Thymus (tissue), 14 donors: ENCODE data around the gene GINM1. TPM values are rescaled to one million over a fixed set of nuclear protein-coding genes. Genes with fewer than 3 reads are reported as not detected.

Source experiments
- DNase-seq, 9 donors: peaks; one replicate each; pipeline ENCODE4 v3.0.0-alpha.2; 2013; ENCODE audit warnings: low spot score in 9 of 9, low read depth in 6 of 9, missing footprints in 1 of 9
- H3K27ac ChIP-seq, 2 donors: one replicate each; pipeline ENCODE4 v1.5.1; 2013; ENCODE audit warnings: control low read depth in 1 of 2, low read depth in 1 of 2, low read length in 1 of 2, mild to moderate bottlenecking in 1 of 2, moderate library complexity in 1 of 2
- H3K27me3 ChIP-seq, 2 donors: one replicate each; pipeline ENCODE4 v1.5.1; 2013; ENCODE audit warnings: low read length in 1 of 2; ENCODE audit not compliant: control insufficient read depth in 2 of 2, insufficient read depth in 1 of 2
- H3K36me3 ChIP-seq, 2 donors: one replicate each; pipeline ENCODE4 v1.5.1; 2013; ENCODE audit warnings: low read length in 1 of 2, mild to moderate bottlenecking in 1 of 2, moderate library complexity in 1 of 2; ENCODE audit not compliant: control insufficient read depth in 2 of 2, insufficient read depth in 2 of 2
- H3K4me1 ChIP-seq, 2 donors: one replicate each; pipeline ENCODE4 v1.5.1; 2013; ENCODE audit warnings: low read length in 2 of 2; ENCODE audit not compliant: control insufficient read depth in 2 of 2, insufficient read depth in 2 of 2
- H3K4me3 ChIP-seq, 2 donors: one replicate each; pipeline ENCODE4 v1.5.1; 2013; ENCODE audit warnings: low read length in 2 of 2, control low read depth in 1 of 2, mild to moderate bottlenecking in 1 of 2
- H3K9me3 ChIP-seq, 2 donors: one replicate each; pipeline ENCODE4 v1.5.1; 2013; ENCODE audit warnings: low read length in 1 of 2, mild to moderate bottlenecking in 1 of 2; ENCODE audit not compliant: control insufficient read depth in 2 of 2, insufficient read depth in 1 of 2
- WGBS: extraction: QIAGEN DNeasy Blood & Tissue Kit; methylation state at CpG from one replicate; pipeline ENCODE4 v1.1.7; 2013; 5-methylcytosine and 5-hydroxymethylcytosine counted together
- long read RNA-seq, 10 donors: transcript quantifications; one replicate each; lab custom pipeline, GENCODE V29; 2026
- polyA plus RNA-seq: library from polyadenylated mRNA; stranded (reverse); fragments of 200-250 nt; gene quantifications from one replicate; pipeline ENCODE4 v1.2.3, GENCODE V29; 2013
- total RNA-seq: library from RNA; stranded (reverse); fragments of 120-200 nt; gene quantifications from one replicate; pipeline ENCODE4 v1.2.4, GENCODE V29; 2013
- donor health status: healthy.

The GINM1 gene, protein sequence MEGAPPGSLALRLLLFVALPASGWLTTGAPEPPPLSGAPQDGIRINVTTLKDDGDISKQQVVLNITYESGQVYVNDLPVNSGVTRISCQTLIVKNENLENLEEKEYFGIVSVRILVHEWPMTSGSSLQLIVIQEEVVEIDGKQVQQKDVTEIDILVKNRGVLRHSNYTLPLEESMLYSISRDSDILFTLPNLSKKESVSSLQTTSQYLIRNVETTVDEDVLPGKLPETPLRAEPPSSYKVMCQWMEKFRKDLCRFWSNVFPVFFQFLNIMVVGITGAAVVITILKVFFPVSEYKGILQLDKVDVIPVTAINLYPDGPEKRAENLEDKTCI
- total RNA-seq (17.8 TPM), polyA plus RNA-seq (45.0 TPM)
- long read RNA-seq, donor 1, result 0 reads
- long read RNA-seq, donor 2, result 0 reads
- long read RNA-seq, donor 3, transcript GINM1-201 (8 exons, 2,024 nt), result major isoform, 8 of 8 reads
- long read RNA-seq, donor 3, partial matches to known transcripts, result 0 of 8 reads
- long read RNA-seq, donor 3, other reads (novel, unspliced or antisense), result 0 of 8 reads
- long read RNA-seq, donor 4, partial matches to known transcripts, result 0 of 3 reads
- long read RNA-seq, donor 4, other reads (novel, unspliced or antisense), result 0 of 3 reads
- long read RNA-seq, donor 5, transcript GINM1-201 (8 exons, 2,024 nt), result major isoform, 8 of 8 reads
- long read RNA-seq, donor 5, partial matches to known transcripts, result 0 of 8 reads
- long read RNA-seq, donor 5, other reads (novel, unspliced or antisense), result 0 of 8 reads
- long read RNA-seq, donor 6, partial matches to known transcripts, result 0 of 4 reads
- long read RNA-seq, donor 6, other reads (novel, unspliced or antisense), result 0 of 4 reads
- long read RNA-seq, donor 7, transcript GINM1-201 (8 exons, 2,024 nt), result major isoform, 6 of 6 reads
- long read RNA-seq, donor 7, partial matches to known transcripts, result 0 of 6 reads
- long read RNA-seq, donor 7, other reads (novel, unspliced or antisense), result 0 of 6 reads
- long read RNA-seq, donor 8, transcript GINM1-201 (8 exons, 2,024 nt), result major isoform, 5 of 5 reads
- long read RNA-seq, donor 8, partial matches to known transcripts, result 0 of 5 reads
- long read RNA-seq, donor 8, other reads (novel, unspliced or antisense), result 0 of 5 reads
- long read RNA-seq, donor 9, transcript GINM1-201 (8 exons, 2,024 nt), result major isoform, 7 of 7 reads
- long read RNA-seq, donor 9, partial matches to known transcripts, result 0 of 7 reads
- long read RNA-seq, donor 9, other reads (novel, unspliced or antisense), result 0 of 7 reads
- long read RNA-seq, donor 10, transcript GINM1-201 (8 exons, 2,024 nt), result major isoform, 5 of 5 reads
- long read RNA-seq, donor 10, partial matches to known transcripts, result 0 of 5 reads
- long read RNA-seq, donor 10, other reads (novel, unspliced or antisense), result 0 of 5 reads

DNA sequence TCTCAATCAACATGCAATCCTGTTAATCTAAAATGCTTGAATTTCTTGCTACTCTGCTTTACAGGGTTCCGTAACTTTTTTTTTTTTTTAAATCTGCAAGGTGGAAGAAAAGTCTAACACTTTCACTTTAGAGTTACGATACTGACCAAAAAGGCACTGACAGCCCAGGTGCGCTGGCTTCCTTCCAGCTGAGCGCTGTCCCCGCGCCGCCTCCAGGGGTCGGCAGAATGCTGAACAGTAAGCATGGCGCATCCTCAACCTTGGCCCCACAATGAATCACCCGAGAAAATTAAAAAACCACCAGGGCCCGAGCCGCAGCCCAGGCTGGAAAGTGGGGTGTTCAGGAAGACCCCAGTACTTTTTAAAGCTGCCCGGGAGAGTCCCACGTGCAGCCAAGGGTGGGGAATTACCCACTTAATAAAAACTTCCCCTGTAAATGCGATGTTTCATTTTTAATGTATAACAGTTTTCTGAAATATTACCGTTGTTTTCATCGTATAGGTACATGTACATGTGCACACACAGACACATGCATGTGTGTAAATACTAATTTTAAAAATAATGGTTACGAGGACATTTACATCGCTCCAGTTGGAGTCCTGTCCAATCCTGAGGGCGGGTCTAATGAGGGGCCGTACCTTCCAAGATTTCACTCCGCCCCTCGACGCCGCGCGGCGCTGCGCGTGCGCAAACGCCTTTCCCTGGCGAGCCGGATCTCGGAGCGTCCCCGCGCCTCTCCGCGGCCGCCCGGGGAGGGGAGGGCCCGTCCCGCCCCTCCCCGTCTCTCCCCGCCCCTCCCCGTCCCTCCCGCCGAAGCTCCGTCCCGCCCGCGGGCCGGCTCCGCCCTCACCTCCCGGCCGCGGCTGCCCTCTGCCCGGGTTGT lies at the start of gene GINM1:
TSS of gene GINM1 (plus strand) at position 849 of the 883 bp plus-strand sequence. CDS start 40 bp downstream, outside the sequence.
- Histone ChIP-seq H3K27me3 (peaks cover 0 to 2% of the 10 kb centered on the region in 2 donors), H3K36me3 (no peaks in the 10 kb centered on the region), H3K9me3 (no peaks in the 10 kb centered on the region), H3K4me3 (peak within 1 kb of the TSS; percentile 95 to 99), H3K4me1 (peaks cover 5 to 14% of the 10 kb centered on the region in 2 donors), H3K27ac (peak within 1 kb of the TSS; percentile 93 to 95)
- peak; percentile 90 to 97 (median 95) for DNase-seq
- under 1% methylated on average over 59 of the region's 59 CpGs for WGBS

DNA sequence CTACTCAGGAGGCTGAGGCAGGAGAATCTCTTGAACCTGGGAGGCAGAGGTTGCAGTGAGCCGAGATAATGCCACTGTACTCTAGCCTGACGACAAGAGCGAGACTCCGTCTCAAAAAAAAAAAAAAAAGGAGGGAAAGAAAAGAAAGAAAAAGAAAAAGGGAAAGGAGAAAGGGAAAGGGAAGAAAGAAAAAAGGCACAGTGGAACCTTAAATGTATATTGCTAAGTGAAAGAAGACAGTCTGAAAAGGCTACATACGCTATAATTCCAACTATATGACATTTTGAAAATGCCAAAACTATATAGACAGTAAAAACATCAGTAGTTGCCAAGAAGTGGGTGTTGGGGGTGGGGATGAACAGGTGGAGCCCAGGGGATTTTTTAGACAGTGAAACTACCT lies 36.5 kb upstream of the GINM1 start:
- 98% methylated on average over 5 of the region's 5 CpGs for WGBS
- Histone ChIP-seq H3K27me3 (no peaks in the 10 kb centered on the region), H3K4me1 (no peaks in the 10 kb centered on the region), H3K4me3 (no peak overlapping the region), H3K36me3 (peaks cover 28 to 58% of the 10 kb centered on the region in 2 donors), H3K27ac (no peak overlapping the region), H3K9me3 (no peaks in the 10 kb centered on the region)
- no peak for DNase-seq

DNA sequence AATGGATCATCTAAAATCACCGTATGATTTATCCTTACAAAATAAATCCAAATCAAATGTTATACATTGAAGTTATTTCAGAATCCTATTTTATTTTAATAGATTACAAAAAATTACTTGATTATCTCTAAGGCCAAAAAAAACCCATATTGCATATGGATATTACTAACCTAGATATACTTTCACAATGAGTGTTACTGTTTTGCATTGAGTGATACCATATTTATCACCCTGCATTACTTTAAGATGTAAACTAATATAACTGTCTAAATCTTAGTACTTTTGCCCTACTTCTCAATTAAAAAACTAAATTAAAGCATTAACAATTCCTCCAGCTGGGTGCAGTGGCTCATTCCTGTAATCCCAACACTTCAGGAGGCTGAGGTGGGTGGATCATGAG lies 31.4 kb upstream of the GINM1 start:
- Histone ChIP-seq H3K4me3 (no peak overlapping the region), H3K4me1 (no peaks in the 10 kb centered on the region), H3K27ac (no peak overlapping the region), H3K36me3 (peaks cover 36 to 65% of the 10 kb centered on the region in 2 donors), H3K27me3 (no peaks in the 10 kb centered on the region), H3K9me3 (no peaks in the 10 kb centered on the region)
- WGBS, result 97% methylated on average over 1 of the region's 1 CpG
- DNase-seq, result no peak

DNA sequence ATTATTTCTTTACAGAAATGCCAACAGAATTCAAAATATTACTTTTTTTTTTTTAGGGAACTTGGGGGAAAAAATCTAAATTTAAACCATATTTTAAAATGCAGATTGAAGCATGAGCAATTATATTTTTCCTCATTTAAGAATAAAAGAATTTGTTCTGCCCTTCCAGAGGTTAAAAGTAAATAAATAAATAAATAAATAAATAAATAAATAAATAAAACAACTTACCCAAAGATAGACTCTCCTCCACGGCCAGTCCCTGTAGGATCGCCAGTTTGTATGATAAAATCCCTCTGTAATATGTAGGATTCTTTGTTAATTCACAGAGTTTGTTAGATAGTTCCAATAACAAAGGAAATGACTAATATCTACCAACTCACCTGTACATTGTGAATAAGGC lies 25.0 kb upstream of the GINM1 start:
- no peak overlapping the region for H3K4me3 ChIP-seq
- WGBS, result 97% methylated on average over 2 of the region's 2 CpGs
- H3K27me3 ChIP-seq, result no peaks in the 10 kb centered on the region
- H3K9me3 ChIP-seq, result peaks cover 0 to 2% of the 10 kb centered on the region in 2 donors
- peaks cover 20 to 40% of the 10 kb centered on the region in 2 donors for H3K36me3 ChIP-seq
- DNase-seq, result no peak
- H3K27ac ChIP-seq, result no peak overlapping the region
- peaks cover 9 to 13% of the 10 kb centered on the region in 2 donors for H3K4me1 ChIP-seq

DNA sequence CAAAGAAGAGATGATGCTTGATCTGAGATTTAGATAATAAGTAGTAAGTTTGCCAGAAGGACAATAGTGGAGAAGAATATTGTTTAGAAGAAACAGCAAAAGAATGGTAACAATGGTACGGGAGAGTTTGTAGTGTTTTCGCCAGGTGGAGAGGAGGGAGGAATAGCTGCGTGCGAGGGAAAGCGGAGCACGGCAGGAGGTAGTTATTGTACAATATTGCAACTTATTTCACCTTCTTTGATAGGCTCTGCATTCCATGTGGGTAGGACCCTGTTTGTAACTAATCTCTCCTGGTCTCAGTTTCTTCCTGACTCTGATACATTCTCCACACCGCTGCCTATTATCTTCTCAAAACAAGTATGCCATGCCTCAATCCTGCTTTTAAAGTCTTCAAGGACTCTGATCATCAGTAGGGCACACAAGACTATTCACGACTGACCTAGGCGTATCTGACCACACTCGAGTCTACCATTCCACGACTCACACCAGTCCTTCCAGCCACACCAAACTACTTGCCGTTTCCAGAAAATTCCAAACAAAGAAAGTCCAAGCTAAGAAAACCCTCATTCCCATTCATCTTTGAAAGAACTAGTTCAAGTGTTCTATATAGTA lies 21.4 kb upstream of the GINM1 start:
- no peak for DNase-seq
- Histone ChIP-seq H3K27ac (peak overlapping the region in 1 of 2 donors; percentile 91), H3K4me3 (peak overlapping the region; percentile 85 to 98), H3K36me3 (peaks cover 1 to 10% of the 10 kb centered on the region in 2 donors), H3K9me3 (peaks cover 0 to 4% of the 10 kb centered on the region in 2 donors), H3K27me3 (no peaks in the 10 kb centered on the region), H3K4me1 (peaks cover 13 to 18% of the 10 kb centered on the region in 2 donors)
- 54% methylated on average over 12 of the region's 12 CpGs for WGBS

DNA sequence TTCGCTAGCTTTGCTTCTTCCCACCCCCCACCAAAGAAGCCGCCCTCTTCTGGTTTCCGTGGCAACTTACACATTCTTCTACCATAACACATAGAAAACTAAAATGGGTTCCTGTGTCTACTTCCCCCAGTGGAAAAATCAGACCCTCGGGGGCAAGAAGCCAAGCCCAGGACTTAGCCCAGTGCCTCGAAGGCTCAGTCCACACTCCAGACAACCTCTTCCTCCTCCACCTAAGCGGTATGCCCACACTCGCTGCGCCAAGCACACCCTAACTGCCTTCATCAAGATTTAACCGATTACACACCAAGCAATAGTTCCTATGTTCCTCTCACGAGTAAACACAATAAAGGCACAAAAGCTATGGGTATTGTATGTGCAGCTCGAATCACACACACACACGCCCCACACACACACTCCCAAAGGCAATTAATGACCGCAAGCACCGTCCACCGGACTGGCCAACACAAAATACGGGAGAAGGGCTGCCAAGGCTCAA lies 20.9 kb upstream of the GINM1 start:
- H3K4me3 ChIP-seq, result peak overlapping the region; percentile 85 to 98
- H3K4me1 ChIP-seq, result peaks cover 13 to 18% of the 10 kb centered on the region in 2 donors
- WGBS, result under 1% methylated on average over 16 of the region's 16 CpGs
- H3K9me3 ChIP-seq, result peaks cover 0 to 4% of the 10 kb centered on the region in 2 donors
- peak; percentile 38 to 82 (median 55) for DNase-seq
- H3K27me3 ChIP-seq, result no peaks in the 10 kb centered on the region
- H3K27ac ChIP-seq, result peak overlapping the region; percentile 91 to 96
- peaks cover 0 to 6% of the 10 kb centered on the region in 2 donors for H3K36me3 ChIP-seq

DNA sequence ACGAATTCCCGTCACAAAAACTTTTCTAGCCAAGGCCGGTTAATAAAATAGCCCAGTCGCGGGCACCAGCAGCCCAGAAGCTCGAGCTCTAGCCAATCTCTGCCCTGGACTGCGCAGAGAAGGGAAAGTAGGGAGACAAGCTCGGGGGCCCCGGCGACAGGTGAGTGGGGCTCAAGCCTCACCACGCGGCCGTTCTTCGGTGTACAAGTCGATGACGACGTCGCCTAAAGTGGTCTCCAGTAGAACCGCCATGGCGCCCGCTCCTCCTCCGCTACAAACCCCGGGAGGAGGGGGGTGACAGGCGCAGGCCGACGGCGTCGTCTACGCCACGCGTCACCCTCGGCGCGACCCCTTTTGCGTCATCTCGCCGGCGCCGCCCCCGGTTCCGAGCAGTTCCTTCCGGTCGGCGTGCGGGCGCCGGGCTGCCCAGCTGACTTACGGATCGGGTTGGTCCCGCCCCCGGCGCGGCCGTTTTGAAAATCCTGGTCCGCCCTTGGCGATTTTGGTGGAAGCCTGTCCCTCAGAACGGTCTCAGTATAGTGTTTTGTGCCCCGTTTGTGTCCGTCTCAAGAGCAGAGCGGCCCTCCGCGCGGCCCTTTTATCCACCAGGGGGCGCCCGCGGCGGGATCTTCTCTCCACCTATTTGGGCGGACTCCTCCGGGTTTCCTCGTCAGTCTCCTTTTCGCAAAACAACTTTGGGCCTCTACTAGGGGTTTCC lies 20.3 kb upstream of the GINM1 start, which contains the start of gene PPIL4:
TSS of gene PPIL4 (minus strand) at position 290 of the 718 bp plus-strand sequence. CDS start at position 252, 38 bp downstream.
- Histone ChIP-seq H3K27me3 (no peaks in the 10 kb centered on the region), H3K36me3 (no peaks in the 10 kb centered on the region)
- DNase-seq, result peak; percentile 83 to 97 (median 93)

More for the DNA sequence above, 20.3 kb upstream of the GINM1 start, which contains the start of gene PPIL4:
- H3K9me3 ChIP-seq, result peaks cover 0 to 4% of the 10 kb centered on the region in 2 donors
- under 1% methylated on average over 71 of the region's 71 CpGs for WGBS
- H3K27ac ChIP-seq, result peak within 1 kb of the TSS; percentile 91 to 96
- peaks cover 13 to 18% of the 10 kb centered on the region in 2 donors for H3K4me1 ChIP-seq
- peak within 1 kb of the TSS; percentile 85 to 98 for H3K4me3 ChIP-seq
